ENCODE data around the gene KRT28. TPM values are rescaled to one million over a fixed set of nuclear protein-coding genes. Genes with fewer than 3 reads are reported as not detected.

Gene KRT28
- total RNA-seq, 1 experiment from 2014 or later = not detected

- DNase-seq (ENCODE audit: low read depth, low spot score) = no peak
- no peaks in the 10 kb centered on the region for H3K36me3 ChIP-seq (ENCODE audit: control insufficient read depth, insufficient read depth, low read length)
- no peak overlapping the region for H3K4me3 ChIP-seq (ENCODE audit: low read depth in 2 of 2, low read length in 2 of 2)
- ATAC-seq = no peak
- TF ChIP-seq SIN3A (IDR thresholded peaks at IDR 0.05; ENCODE audit: borderline replicate concordance, insufficient read depth, low read depth, low read length) = no peak
- no peak for TF ChIP-seq REST (IDR thresholded peaks at IDR 0.05; ENCODE audit: insufficient read depth in 1 of 2, low read depth in 2 of 2, low read length in 1 of 2)
- no peak for TF ChIP-seq CTCF (IDR thresholded peaks at IDR 0.05)
- TF ChIP-seq POLR2AphosphoS5 (IDR thresholded peaks at IDR 0.05; ENCODE audit: low read depth, low read length) = no peak
- TF ChIP-seq TCF7L2 (IDR thresholded peaks at IDR 0.05; ENCODE audit: low read depth, low read length) = no peak
- peaks cover 11% of the 10 kb centered on the region for H3K27me3 ChIP-seq (ENCODE audit: control insufficient read depth, insufficient read depth, low read length)
- H3K27ac ChIP-seq (ENCODE audit: low read length) = no peak overlapping the region
- intact Hi-C loops (cut with micrococcal nuclease; ENCODE audit: unreplicated experiment) (loop anchor here (5.0 kb wide), 1 partner anchor 174 kb away; no protein-coding TSS in a partner anchor), in situ Hi-C loops (cut with HindIII; ENCODE audit: low pct_unique_long_range_greater_than_20kb, low sequenced_read_pairs) (no loop called here)
- H3K9me3 ChIP-seq (ENCODE audit: control insufficient read depth, insufficient read depth, low read depth, low read length) = no peaks in the 10 kb centered on the region
- ChIA-PET POLR2A (interaction anchor here (0.7 kb wide), 1 partner anchor 63 kb away, joined by 8 read pairs; no protein-coding TSS in a partner anchor), CTCF (interaction anchor here (0.9 kb wide), 1 partner anchor 176 kb away, joined by 3 read pairs; no protein-coding TSS in a partner anchor)
- BruUV-seq (replicated peaks) = no TSS peak
- no peaks in the 10 kb centered on the region for H3K4me1 ChIP-seq (ENCODE audit: control insufficient read depth, insufficient read depth, low read length)
Observed at GRCh38 chr17:40791111-40791510, 8.6 kb downstream of the KRT28 start.

- no peaks in the 10 kb centered on the region for H3K9me3 ChIP-seq (ENCODE audit: control insufficient read depth, insufficient read depth, low read depth, low read length)
- no peak for DNase-seq (ENCODE audit: low read depth, low spot score)
- ChIA-PET CTCF (no interaction called here), POLR2A (no interaction called here)
- no TSS peak for BruUV-seq (replicated peaks)
- no peak for ATAC-seq
- TF ChIP-seq TCF7L2 (IDR thresholded peaks at IDR 0.05; ENCODE audit: low read depth, low read length) (no peak), CTCF (IDR thresholded peaks at IDR 0.05) (no peak)
- intact Hi-C loops (cut with micrococcal nuclease; ENCODE audit: unreplicated experiment) = no loop called here
- H3K4me3 ChIP-seq (ENCODE audit: low read depth in 2 of 2, low read length in 2 of 2) = no peak within 1 kb of the TSS
- no peaks in the 10 kb centered on the region for H3K4me1 ChIP-seq (ENCODE audit: control insufficient read depth, insufficient read depth, low read length)
- H3K27ac ChIP-seq (ENCODE audit: low read length) = no peak within 1 kb of the TSS
- no peaks in the 10 kb centered on the region for H3K36me3 ChIP-seq (ENCODE audit: control insufficient read depth, insufficient read depth, low read length)
- in situ Hi-C loops (cut with HindIII; ENCODE audit: low pct_unique_long_range_greater_than_20kb, low sequenced_read_pairs) = no loop called here
- H3K27me3 ChIP-seq (ENCODE audit: control insufficient read depth, insufficient read depth, low read length) = peaks cover 3% of the 10 kb centered on the region; the same call in 1 of the 2 replicates
Observed at GRCh38 chr17:40782450-40782849, 17.3 kb downstream of the KRT28 start, which contains the start of gene KRT27. TSS of gene KRT27 (minus strand) at chr17:40782550. CDS start at chr17:40782493, 57 bp downstream.

All from Panc1 (cell line).